AG04449 (cell line): Measurements from ENCODE around the gene DISC1.
"Not testable (repeated sequence)": the region's sequence is repeated elsewhere in the genome, so short reads cannot be mapped to it uniquely, and the experiment has no call there.

ENCODE experiments used
- CTCF ChIA-PET: fragments of 350-600 bp; formaldehyde crosslinking; extraction: SDS; loops from one replicate; lab custom pipeline; 2021; ENCODE audit warnings: antibody characterized with exemption; lab: Yijun Ruan, JAX
- POLR2A ChIA-PET: fragments of 400-600, 350-600 bp; formaldehyde crosslinking; extraction: SDS; loops from one replicate; lab custom pipeline; 2020; ENCODE audit warnings: antibody characterized with exemption, inconsistent platforms; lab: Yijun Ruan, JAX
- DNase-seq: peaks from one replicate; pipeline ENCODE4 v3.0.0-alpha.2; 2010; ENCODE audit warnings: low read depth, low spot score
- H3K4me3 ChIP-seq: 2 replicates; pipeline ENCODE4 v1.5.1; 2011; ENCODE audit warnings: low read depth, mild to moderate bottlenecking, control low read depth, low read length
- TF ChIP-seq, protein P1 (sequence below): IDR thresholded peaks from one replicate; pipeline ENCODE4 v1.5.1; 2011; ENCODE audit warnings: mild to moderate bottlenecking, moderate library complexity, low read length, control low read depth, inconsistent platforms; ENCODE audit not compliant: insufficient read depth; ENCODE audit errors: missing control alignments

The DISC1 gene

DNA sequence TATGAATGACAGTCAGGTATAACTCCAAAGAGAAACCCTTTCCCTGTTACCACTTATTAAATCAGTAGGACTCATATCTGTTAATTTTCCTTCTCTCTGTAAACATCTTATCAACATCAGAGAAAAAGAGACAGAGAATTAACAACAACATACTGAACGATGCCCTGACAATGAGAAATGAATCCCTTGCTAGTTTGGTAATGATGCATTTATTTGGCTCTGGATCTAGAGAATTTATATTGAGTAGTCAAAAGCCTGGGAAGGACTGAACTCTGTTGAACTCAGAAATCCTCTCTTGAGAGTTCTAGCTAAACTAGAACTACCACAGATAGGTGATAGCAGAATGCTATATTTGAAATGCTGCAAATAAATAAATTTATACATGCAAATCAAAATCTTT is 325.6 kb downstream of the DISC1 start:
- ChIA-PET POLR2A (no interaction called here), CTCF (no interaction called here)
- no peak overlapping the region for H3K4me3 ChIP-seq
- no peak for DNase-seq
- TF ChIP-seq, protein P1, sequence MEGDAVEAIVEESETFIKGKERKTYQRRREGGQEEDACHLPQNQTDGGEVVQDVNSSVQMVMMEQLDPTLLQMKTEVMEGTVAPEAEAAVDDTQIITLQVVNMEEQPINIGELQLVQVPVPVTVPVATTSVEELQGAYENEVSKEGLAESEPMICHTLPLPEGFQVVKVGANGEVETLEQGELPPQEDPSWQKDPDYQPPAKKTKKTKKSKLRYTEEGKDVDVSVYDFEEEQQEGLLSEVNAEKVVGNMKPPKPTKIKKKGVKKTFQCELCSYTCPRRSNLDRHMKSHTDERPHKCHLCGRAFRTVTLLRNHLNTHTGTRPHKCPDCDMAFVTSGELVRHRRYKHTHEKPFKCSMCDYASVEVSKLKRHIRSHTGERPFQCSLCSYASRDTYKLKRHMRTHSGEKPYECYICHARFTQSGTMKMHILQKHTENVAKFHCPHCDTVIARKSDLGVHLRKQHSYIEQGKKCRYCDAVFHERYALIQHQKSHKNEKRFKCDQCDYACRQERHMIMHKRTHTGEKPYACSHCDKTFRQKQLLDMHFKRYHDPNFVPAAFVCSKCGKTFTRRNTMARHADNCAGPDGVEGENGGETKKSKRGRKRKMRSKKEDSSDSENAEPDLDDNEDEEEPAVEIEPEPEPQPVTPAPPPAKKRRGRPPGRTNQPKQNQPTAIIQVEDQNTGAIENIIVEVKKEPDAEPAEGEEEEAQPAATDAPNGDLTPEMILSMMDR = no peak

DNA sequence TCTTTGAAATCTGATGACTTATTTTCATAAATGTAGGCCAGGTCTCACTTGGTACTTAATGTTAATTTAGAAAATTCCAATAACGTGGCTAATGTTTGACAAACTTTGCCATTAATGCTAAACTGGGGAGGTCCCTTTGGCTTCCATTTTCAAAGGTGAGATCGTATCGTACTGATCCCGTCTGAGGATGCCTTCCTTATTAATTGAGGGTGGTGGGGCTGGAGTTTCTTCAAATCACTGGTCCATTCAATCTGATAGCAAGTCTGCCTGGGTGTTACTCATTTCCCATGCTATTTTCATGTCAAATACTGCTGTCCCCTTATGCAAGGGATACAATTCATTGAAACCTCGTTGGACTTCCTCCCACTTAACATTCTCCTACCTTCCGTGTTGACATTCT is 327.1 kb downstream of the DISC1 start:
- TF ChIP-seq, protein P1 = no peak
- no peak for DNase-seq
- CTCF ChIA-PET = no interaction called here
- POLR2A ChIA-PET = no interaction called here
- H3K4me3 ChIP-seq = no peak overlapping the region

DNA sequence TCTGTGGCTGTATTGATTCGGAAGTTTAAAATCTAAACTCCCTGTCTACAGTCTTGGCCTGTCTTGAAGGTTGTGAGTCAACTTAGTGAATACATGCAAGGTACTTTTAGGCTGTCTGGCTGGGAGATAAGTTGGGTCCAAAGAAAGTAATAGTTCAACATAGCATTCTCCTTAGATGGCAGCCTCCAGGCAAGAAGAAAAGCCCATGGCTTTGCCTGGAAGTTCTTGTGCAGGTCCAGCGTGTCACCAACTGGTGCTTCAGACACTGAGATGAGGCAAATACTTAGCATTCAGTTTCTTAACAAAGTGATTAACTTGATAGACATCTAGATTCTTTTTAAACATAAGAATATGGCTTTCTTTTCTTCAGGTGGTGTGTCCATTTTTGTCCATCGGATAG is 328.2 kb downstream of the DISC1 start:
- no peak overlapping the region for H3K4me3 ChIP-seq
- CTCF ChIA-PET = no interaction called here
- POLR2A ChIA-PET = no interaction called here
- no peak for DNase-seq
- TF ChIP-seq, protein P1 = no peak

DNA sequence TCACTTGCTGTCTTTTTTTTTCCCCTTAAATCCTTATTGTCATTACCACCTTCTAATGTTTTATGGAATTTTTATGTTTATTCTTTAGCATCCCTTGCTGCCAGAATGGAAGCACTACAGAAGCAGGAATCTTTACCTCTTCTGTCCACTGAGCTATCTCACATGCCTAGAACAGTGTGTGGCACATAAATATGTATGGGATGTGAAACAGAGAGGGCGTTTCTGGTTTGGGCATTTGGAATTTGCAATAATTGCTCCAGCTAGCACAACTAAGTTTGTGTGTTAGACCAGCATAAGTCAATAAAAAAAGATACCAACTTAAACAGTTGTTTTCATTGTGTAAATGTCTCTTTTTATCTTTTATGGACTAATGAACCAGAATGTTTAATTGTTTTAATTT is 330.8 kb downstream of the DISC1 start:
- ChIA-PET POLR2A (no interaction called here), CTCF (no interaction called here)
- TF ChIP-seq, protein P1 = no peak
- DNase-seq = no peak
- H3K4me3 ChIP-seq = no peak overlapping the region

DNA sequence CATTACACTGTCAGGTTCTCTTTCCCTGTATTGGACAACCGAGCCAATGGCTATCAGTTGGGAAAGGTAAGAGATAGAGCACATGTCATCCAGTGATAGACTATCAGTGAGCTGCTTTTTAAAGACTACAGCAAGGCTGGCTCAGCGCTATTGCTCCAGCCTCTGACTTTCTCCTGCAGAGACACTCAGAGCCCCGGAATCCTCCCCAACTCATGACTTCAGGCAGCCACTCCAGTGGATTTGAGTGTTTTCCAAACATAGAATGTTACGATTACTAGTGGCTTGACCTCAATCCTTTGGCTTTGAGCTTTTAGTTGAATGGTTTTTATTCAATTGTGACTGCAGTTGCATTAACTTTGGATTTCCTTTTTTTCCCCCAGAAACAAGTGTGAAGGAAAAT is 331.9 kb downstream of the DISC1 start:
- H3K4me3 ChIP-seq = no peak overlapping the region
- TF ChIP-seq, protein P1 = no peak
- ChIA-PET CTCF (no interaction called here), POLR2A (no interaction called here)
- no peak for DNase-seq

DNA sequence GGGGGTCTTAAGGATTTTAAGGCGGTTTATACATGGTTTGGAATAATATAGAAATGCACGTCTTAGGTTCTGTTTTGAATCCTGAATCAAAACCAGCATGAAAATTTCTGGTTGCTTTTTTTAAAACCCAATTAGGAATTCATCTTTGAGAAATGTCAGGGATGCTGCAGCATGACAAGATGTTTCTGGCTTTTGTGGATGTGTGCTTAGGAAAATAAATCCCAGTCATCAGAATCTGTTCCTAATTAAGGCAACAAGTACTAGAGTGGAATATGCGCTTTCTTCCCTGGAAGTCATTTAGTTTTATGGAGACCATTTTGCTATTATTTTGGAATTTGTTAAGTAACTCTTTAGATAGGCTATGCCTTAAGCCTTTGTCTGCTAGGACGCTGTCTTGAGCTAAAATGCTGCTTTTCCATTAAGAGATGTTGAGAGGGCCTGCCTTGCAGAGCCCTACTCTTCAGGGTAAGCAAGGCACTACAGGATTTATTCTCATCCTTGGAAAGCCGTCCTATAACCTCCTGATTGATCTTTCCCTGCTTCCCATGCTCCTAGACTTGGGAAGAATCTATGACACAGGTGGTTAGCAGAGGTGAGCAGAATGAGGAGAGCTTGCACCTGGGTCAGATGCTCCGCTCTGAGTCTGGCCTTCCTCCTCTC is 332.8 kb downstream of the DISC1 start:
- ChIA-PET CTCF (no interaction called here), POLR2A (no interaction called here)
- TF ChIP-seq, protein P1 = no peak

DNA sequence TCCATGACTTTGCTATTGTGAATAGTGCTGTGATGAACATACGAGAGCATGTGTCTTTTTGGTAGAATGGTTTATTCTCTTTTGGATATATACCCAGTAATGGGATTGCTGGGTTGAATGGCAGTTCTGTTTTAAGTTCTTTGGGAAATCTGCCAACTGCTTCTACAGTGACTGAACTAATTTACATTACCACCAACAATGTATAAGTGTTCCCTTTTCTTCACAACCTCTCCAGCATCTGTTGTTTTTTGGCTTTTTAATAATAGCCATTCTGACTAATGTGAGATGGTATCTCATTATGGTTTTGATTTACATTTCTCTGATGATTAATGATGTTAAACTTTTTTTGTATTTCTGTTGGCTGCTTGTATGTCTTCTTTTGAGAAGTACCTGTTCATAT is 335.2 kb downstream of the DISC1 start:
- POLR2A ChIA-PET, H3K4me3 ChIP-seq, CTCF ChIA-PET, DNase-seq: not testable (repeated sequence)

More for the DNA sequence above, 332.8 kb downstream of the DISC1 start:
- DNase-seq = no peak
- no peak overlapping the region for H3K4me3 ChIP-seq
